Measurements from ENCODE around the gene ATP6V0A1. TPM values are rescaled to one million over a fixed set of nuclear protein-coding genes. Genes with fewer than 3 reads are reported as not detected.
A peak's percentile ranks its signal among the peaks of the same experiment; 100 is the strongest.

The ATP6V0A1 gene
- total RNA-seq, 4 donors from 2014 or later, result 102 to 194 (median 142) TPM

GRCh38 chr17:42560246-42560645, 101.6 kb downstream of the ATP6V0A1 start:
- no peak overlapping the region for H3K4me3 ChIP-seq
- H3K4me1 ChIP-seq, result peaks cover 50% of the 10 kb centered on the region
- H3K27ac ChIP-seq, result peak overlapping the region; percentile 38
- DNase-seq (ENCODE audit: low spot score in 2 of 2), result no peak
- H3K9me3 ChIP-seq, result no peaks in the 10 kb centered on the region
- peaks cover 11% of the 10 kb centered on the region for H3K36me3 ChIP-seq
- WGBS, result 94% methylated on average over 3 of the region's 3 CpGs
- no peak for TF ChIP-seq CTCF (IDR thresholded peaks at IDR 0.05)
- no peak for TF ChIP-seq POLR2AphosphoS5 (IDR thresholded peaks at IDR 0.05)
- no peak for TF ChIP-seq POLR2A (IDR thresholded peaks at IDR 0.05)
- no peak for TF ChIP-seq EP300 (IDR thresholded peaks at IDR 0.05)
- no peaks in the 10 kb centered on the region for H3K27me3 ChIP-seq

- Histone ChIP-seq H3K4me3 (peak within 1 kb of the TSS; percentile 90), H3K27ac (peak within 1 kb of the TSS; percentile 87), H3K36me3 (peaks cover 20% of the 10 kb centered on the region), H3K9me3 (no peaks in the 10 kb centered on the region), H3K4me1 (peaks cover 56% of the 10 kb centered on the region), H3K27me3 (no peaks in the 10 kb centered on the region)
- WGBS, result 0% methylated on average over 5 of the region's 26 CpGs
- TF ChIP-seq POLR2A (IDR thresholded peaks at IDR 0.05), result peak in 1 of 2 donors; percentile 23
- no peak for TF ChIP-seq EP300 (IDR thresholded peaks at IDR 0.05)
- no peak for TF ChIP-seq CTCF (IDR thresholded peaks at IDR 0.05)
- TF ChIP-seq POLR2AphosphoS5 (IDR thresholded peaks at IDR 0.05), result peak; percentile 92 to 95 (median 92)
- peak; percentile 97 to 98 for DNase-seq (ENCODE audit: low spot score in 2 of 2)
Observed at GRCh38 chr17:42561897-42562387, 103.3 kb downstream of the ATP6V0A1 start, which contains the start of gene COASY. TSS of gene COASY (plus strand) at chr17:42562148. CDS start at chr17:42562623, 475 bp downstream.

- Histone ChIP-seq H3K9me3 (no peaks in the 10 kb centered on the region), H3K36me3 (peaks cover 20% of the 10 kb centered on the region), H3K4me1 (peaks cover 60% of the 10 kb centered on the region), H3K27me3 (no peaks in the 10 kb centered on the region), H3K4me3 (peak overlapping the region; percentile 90), H3K27ac (peak overlapping the region; percentile 87)
- TF ChIP-seq POLR2A (IDR thresholded peaks at IDR 0.05), result no peak
- TF ChIP-seq POLR2AphosphoS5 (IDR thresholded peaks at IDR 0.05), result no peak
- TF ChIP-seq EP300 (IDR thresholded peaks at IDR 0.05), result no peak
- no peak for TF ChIP-seq CTCF (IDR thresholded peaks at IDR 0.05)
- 8% methylated on average over 14 of the region's 48 CpGs for WGBS
- DNase-seq (ENCODE audit: low spot score in 2 of 2), result peak in 1 of 2 donors; percentile 82
Observed at GRCh38 chr17:42562388-42563142, 103.9 kb downstream of the ATP6V0A1 start.

- no peaks in the 10 kb centered on the region for H3K27me3 ChIP-seq
- peaks cover 65% of the 10 kb centered on the region for H3K4me1 ChIP-seq
- no peaks in the 10 kb centered on the region for H3K9me3 ChIP-seq
- no peak for DNase-seq (ENCODE audit: low spot score in 2 of 2)
- H3K36me3 ChIP-seq, result peaks cover 20% of the 10 kb centered on the region
- peak overlapping the region; percentile 90 for H3K4me3 ChIP-seq
- 75% methylated on average over 4 of the region's 14 CpGs for WGBS
- H3K27ac ChIP-seq, result peak overlapping the region; percentile 87
- no peak for TF ChIP-seq POLR2A (IDR thresholded peaks at IDR 0.05)
- no peak for TF ChIP-seq CTCF (IDR thresholded peaks at IDR 0.05)
- TF ChIP-seq EP300 (IDR thresholded peaks at IDR 0.05), result no peak
- TF ChIP-seq POLR2AphosphoS5 (IDR thresholded peaks at IDR 0.05), result no peak
Observed at GRCh38 chr17:42563143-42563509, 104.4 kb downstream of the ATP6V0A1 start.

GRCh38 chr17:42563543-42563942, 104.9 kb downstream of the ATP6V0A1 start:
- Histone ChIP-seq H3K4me3 (peak overlapping the region; percentile 90), H3K27ac (peak overlapping the region; percentile 87)
- no peak for DNase-seq (ENCODE audit: low spot score in 2 of 2)

More at GRCh38 chr17:42563543-42563942, 104.9 kb downstream of the ATP6V0A1 start:
- TF ChIP-seq CTCF (IDR thresholded peaks at IDR 0.05) (no peak), EP300 (IDR thresholded peaks at IDR 0.05) (no peak), POLR2AphosphoS5 (IDR thresholded peaks at IDR 0.05) (no peak), POLR2A (IDR thresholded peaks at IDR 0.05) (no peak)
- H3K27me3 ChIP-seq, result no peaks in the 10 kb centered on the region
- WGBS, result 13% methylated on average over 1 of the region's 1 CpG
- H3K4me1 ChIP-seq, result peaks cover 69% of the 10 kb centered on the region
- peaks cover 22% of the 10 kb centered on the region for H3K36me3 ChIP-seq
- no peaks in the 10 kb centered on the region for H3K9me3 ChIP-seq

Data from suprapubic skin (tissue), 4 donors.